ENCODE measurements around the gene RAB33A. TPM values are rescaled to one million over a fixed set of nuclear protein-coding genes. Genes with fewer than 3 reads are reported as not detected.

Gene RAB33A
- total RNA-seq, 1 experiment from 2014 or later = 10.3 TPM

DNA sequence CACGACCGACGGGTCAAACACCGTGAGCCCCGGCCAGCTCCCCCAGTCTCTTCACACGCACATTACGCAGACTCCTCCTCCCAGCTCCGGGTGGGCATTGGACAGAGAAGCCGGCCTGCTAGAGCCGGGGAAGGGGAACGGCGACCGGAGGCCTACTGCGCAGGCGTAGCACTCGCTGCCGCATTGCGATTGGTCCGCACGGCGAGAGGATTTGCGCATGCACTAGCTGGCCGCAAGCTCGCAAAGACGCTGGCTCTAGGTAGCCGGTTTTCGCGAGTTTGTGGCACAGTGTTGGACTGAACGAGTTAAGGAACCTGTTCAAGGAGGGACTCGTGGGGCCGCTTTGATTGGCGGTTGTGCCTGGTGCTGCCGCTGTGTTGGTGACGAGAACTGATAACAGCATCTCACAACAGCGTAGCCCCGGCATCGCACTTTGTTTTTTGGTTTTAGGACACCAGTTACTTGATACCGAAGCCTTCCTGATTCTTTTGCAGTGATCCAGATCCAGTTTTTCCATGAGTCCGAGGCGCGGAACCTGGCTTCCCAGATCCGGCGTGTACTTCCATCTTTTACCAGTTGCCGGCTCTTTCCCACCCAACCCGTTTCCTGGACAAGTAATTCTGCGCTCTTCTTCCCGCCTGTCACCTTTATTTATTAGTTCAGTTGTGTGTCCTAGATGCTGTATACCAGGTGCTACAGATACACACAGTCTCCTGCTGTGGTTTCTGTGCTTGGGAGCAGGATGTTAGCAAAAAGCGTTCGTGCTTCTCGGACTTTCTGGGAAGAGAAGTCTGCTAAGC lies 5.9 kb upstream of the RAB33A start, which contains the start of gene AIFM1:
Gene AIFM1 (minus strand): TSS at position 139 of the 800 bp plus-strand sequence. CDS start 185 bp downstream, outside the sequence.
- no peaks in the 10 kb centered on the region for H3K9me3 ChIP-seq (ENCODE audit: low read length)
- no peaks in the 10 kb centered on the region for H4K20me1 ChIP-seq (ENCODE audit: insufficient read depth, low read depth, low read length)
- H3K27ac ChIP-seq (ENCODE audit: low read length) = peak within 1 kb of the TSS; percentile 75
- H3K4me2 ChIP-seq (ENCODE audit: low read depth, low read length, poor library complexity, severe bottlenecking) = peak within 1 kb of the TSS; percentile 75
- peaks cover 28% of the 10 kb centered on the region for H3K4me1 ChIP-seq (ENCODE audit: low read length)
- H3K36me3 ChIP-seq (ENCODE audit: insufficient read depth, low read length) = no peaks in the 10 kb centered on the region
- H3K27me3 ChIP-seq (ENCODE audit: low read length) = no peaks in the 10 kb centered on the region
- peak within 1 kb of the TSS; percentile 88 for H3K9ac ChIP-seq (ENCODE audit: low read length)
- peak within 1 kb of the TSS; percentile 71 for H3K4me3 ChIP-seq (ENCODE audit: low read length)
- DNase-seq = peak; percentile 95
- H3K79me2 ChIP-seq (ENCODE audit: low read length) = peaks cover 47% of the 10 kb centered on the region
- peak within 1 kb of the TSS; percentile 36; the same call in 1 of the 2 replicates for H2AFZ ChIP-seq (ENCODE audit: low read length)
- H3K9me2 ChIP-seq (replicated peaks; ENCODE audit: insufficient read depth, low read length) = no peaks in the 10 kb centered on the region

DNA sequence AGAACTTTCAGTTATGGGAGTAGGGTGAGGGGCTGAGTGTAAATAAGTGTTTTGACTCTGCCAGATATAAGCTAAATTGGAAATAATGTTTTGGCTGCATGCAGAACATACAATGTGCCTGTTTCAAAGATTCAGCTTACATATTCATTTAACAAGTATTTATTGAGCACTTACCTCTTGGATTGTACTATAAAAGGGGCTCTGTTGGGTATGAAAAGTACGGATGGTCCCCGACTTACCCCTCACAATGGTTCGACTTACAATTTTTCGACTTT lies 5.3 kb upstream of the RAB33A start:
- peak overlapping the region; percentile 88 for H3K9ac ChIP-seq (ENCODE audit: low read length)

DNA sequence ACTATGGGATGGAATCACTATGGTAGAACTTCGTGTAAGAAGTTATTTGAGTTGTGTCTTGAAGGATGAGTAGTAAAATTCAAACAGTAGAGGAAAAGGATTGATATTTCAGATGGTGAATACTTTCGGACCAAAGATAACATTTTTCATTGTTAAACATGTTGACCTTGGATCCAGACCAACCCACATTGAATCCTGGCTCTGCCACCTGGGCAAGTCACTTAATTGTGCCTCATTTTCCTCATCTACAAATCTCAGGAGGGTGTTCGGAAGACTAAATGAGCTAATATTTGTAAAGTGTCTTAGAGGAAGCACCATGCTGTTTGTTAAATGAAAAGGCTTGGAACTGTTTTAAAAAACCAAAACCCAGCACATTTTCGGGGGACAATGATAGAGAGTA lies 4.7 kb upstream of the RAB33A start:
- Histone ChIP-seq H3K4me1 (ENCODE audit: low read length) (peaks cover 28% of the 10 kb centered on the region), H3K9me3 (ENCODE audit: low read length) (no peaks in the 10 kb centered on the region), H3K9me2 (replicated peaks; ENCODE audit: insufficient read depth, low read length) (no peaks in the 10 kb centered on the region), H3K27ac (ENCODE audit: low read length) (peak overlapping the region; percentile 75), H2AFZ (ENCODE audit: low read length) (no peak overlapping the region), H3K27me3 (ENCODE audit: low read length) (no peaks in the 10 kb centered on the region), H3K4me3 (ENCODE audit: low read length) (peak overlapping the region; percentile 71), H4K20me1 (ENCODE audit: insufficient read depth, low read depth, low read length) (no peaks in the 10 kb centered on the region), H3K79me2 (ENCODE audit: low read length) (peaks cover 39% of the 10 kb centered on the region), H3K36me3 (ENCODE audit: insufficient read depth, low read length) (no peaks in the 10 kb centered on the region), H3K4me2 (ENCODE audit: low read depth, low read length, poor library complexity, severe bottlenecking) (peak overlapping the region; percentile 75), H3K9ac (ENCODE audit: low read length) (peak overlapping the region; percentile 88)
- no peak for DNase-seq

More for the DNA sequence above, 5.3 kb upstream of the RAB33A start:
- Histone ChIP-seq H3K4me3 (ENCODE audit: low read length) (peak overlapping the region; percentile 71), H3K79me2 (ENCODE audit: low read length) (peaks cover 44% of the 10 kb centered on the region), H3K4me1 (ENCODE audit: low read length) (peaks cover 28% of the 10 kb centered on the region), H3K4me2 (ENCODE audit: low read depth, low read length, poor library complexity, severe bottlenecking) (peak overlapping the region; percentile 75), H3K36me3 (ENCODE audit: insufficient read depth, low read length) (no peaks in the 10 kb centered on the region), H3K27me3 (ENCODE audit: low read length) (no peaks in the 10 kb centered on the region), H3K9me3 (ENCODE audit: low read length) (no peaks in the 10 kb centered on the region), H3K9me2 (replicated peaks; ENCODE audit: insufficient read depth, low read length) (no peaks in the 10 kb centered on the region), H2AFZ (ENCODE audit: low read length) (no peak overlapping the region), H3K27ac (ENCODE audit: low read length) (peak overlapping the region; percentile 75), H4K20me1 (ENCODE audit: insufficient read depth, low read depth, low read length) (no peaks in the 10 kb centered on the region)
- no peak for DNase-seq

DNA sequence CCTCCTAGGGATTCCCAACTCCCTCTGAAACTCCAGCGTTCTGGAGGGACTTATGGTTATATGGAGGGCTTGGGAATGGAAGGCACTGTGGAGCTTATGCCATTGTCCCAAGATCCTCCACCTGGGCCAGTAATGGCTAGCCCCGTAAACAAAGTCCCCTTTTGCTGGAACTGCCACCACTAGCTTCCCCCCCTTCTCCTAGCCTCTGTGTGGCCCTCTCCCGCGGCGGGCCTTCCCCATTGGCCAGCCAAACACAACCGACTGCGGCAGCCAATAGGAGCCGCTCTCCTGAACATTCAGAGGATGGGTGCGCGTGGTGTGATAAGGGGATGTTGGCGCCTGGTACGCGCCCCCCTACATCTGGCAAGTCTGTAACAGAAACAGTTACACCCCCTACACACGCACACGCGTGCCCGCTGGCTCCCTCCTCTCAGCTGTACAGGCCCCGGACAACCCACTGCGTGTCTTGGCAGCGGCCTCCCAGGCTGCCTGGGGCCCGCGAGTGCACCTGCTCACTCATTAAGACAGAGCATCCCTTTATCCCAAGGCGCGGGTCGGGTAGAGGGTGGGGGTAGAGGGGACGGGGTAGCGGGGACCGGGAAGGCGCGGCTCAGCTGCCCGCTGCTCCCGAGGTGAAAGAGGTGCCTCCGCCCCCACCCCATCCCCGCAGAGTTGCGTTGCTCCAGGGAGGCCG lies 863 bp upstream of the RAB33A start:
- Histone ChIP-seq H3K4me2 (ENCODE audit: low read depth, low read length, poor library complexity, severe bottlenecking) (peak overlapping the region; percentile 77), H3K9ac (ENCODE audit: low read length) (peak overlapping the region; percentile 79), H3K4me1 (ENCODE audit: low read length) (peaks cover 43% of the 10 kb centered on the region)

DNA sequence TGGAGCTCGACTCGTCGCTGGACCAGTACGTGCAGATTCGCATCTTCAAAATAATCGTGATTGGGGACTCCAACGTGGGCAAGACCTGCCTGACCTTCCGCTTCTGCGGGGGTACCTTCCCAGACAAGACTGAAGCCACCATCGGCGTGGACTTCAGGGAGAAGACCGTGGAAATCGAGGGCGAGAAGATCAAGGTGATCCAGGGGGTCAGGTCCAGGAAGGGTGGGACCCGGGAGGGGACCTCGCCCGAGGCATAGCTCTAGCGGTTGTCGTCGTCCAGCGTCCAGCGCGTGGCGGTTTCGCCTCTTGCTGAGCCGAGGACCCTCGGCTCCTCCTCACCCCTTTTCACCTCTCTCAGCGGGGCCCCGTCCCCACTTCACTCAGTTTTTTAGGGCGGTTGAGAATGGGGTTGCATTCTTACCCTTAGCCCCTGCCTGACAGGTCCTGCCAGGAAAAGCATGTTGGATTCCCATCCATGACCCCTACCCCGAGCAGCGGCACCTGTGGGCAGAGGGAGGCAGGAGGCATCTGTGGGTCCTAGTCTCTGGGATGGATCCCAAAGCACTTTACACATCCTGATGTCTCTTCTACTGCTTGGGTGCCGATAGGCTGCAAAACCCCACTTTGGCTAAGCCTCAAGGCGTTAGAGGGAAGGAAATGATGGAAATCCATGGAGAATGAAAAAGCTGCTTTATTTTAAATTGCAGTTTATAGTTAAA lies 524 bp downstream of the RAB33A start:
- Histone ChIP-seq H3K36me3 (ENCODE audit: insufficient read depth, low read length) (no peaks in the 10 kb centered on the region), H3K4me3 (ENCODE audit: low read length) (peak overlapping the region; percentile 72), H4K20me1 (ENCODE audit: insufficient read depth, low read depth, low read length) (no peaks in the 10 kb centered on the region), H3K9me3 (ENCODE audit: low read length) (no peaks in the 10 kb centered on the region), H3K79me2 (ENCODE audit: low read length) (peaks cover 18% of the 10 kb centered on the region; the same call in 1 of the 2 replicates), H2AFZ (ENCODE audit: low read length) (peak overlapping the region; percentile 52), H3K27me3 (ENCODE audit: low read length) (no peaks in the 10 kb centered on the region), H3K9ac (ENCODE audit: low read length) (peak overlapping the region; percentile 79), H3K9me2 (replicated peaks; ENCODE audit: insufficient read depth, low read length) (no peaks in the 10 kb centered on the region), H3K4me2 (ENCODE audit: low read depth, low read length, poor library complexity, severe bottlenecking) (peak overlapping the region; percentile 77), H3K27ac (ENCODE audit: low read length) (peak overlapping the region; percentile 79), H3K4me1 (ENCODE audit: low read length) (peaks cover 52% of the 10 kb centered on the region)
- no peak for DNase-seq

More for the DNA sequence above, 863 bp upstream of the RAB33A start:
- Histone ChIP-seq H3K4me3 (ENCODE audit: low read length) (peak overlapping the region; percentile 72), H3K79me2 (ENCODE audit: low read length) (peaks cover 23% of the 10 kb centered on the region; the same call in 1 of the 2 replicates), H3K27ac (ENCODE audit: low read length) (peak overlapping the region; percentile 79), H3K9me2 (replicated peaks; ENCODE audit: insufficient read depth, low read length) (no peaks in the 10 kb centered on the region), H3K9me3 (ENCODE audit: low read length) (no peaks in the 10 kb centered on the region), H2AFZ (ENCODE audit: low read length) (no peak overlapping the region; the same call in 1 of the 2 replicates), H4K20me1 (ENCODE audit: insufficient read depth, low read depth, low read length) (no peaks in the 10 kb centered on the region), H3K36me3 (ENCODE audit: insufficient read depth, low read length) (no peaks in the 10 kb centered on the region), H3K27me3 (ENCODE audit: low read length) (no peaks in the 10 kb centered on the region)
- DNase-seq = peak; percentile 90

DNA sequence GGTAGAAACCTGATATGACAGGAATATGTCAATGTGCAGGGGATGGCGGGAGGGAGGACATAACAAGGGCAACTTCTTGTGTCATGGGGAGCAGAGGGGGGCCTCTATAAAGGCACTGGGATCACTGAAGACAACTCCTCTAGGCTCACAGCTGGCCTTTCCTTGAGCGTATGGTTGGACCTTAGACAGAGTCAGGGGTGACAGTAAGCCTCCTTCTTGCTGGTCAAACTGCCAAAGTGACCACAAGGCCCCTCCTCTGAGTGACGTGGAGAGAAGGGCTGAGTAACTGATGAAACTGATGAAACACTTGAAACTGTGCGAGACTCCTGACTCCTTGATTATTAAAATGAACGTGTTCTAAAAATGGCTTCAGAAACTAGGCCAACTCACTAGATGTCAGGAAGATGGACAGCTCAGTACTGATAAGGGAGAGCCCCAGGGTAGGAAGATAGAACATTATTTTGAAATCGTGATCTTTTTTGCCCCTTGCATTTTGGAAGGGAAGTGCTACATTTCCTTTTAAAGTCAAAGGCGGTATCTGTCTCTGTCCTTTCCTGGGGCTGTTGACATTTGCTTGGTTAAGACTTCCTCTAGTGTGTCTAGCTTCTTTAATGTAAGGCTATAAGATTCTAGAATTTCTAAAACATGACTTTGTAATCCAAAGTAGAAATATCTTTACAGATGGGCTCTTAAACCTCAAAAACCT lies 1.6 kb downstream of the RAB33A start:
- Histone ChIP-seq H3K79me2 (ENCODE audit: low read length) (peaks cover 20% of the 10 kb centered on the region; the same call in 1 of the 2 replicates), H3K4me1 (ENCODE audit: low read length) (peaks cover 58% of the 10 kb centered on the region), H3K4me2 (ENCODE audit: low read depth, low read length, poor library complexity, severe bottlenecking) (peak overlapping the region; percentile 77), H3K4me3 (ENCODE audit: low read length) (peak overlapping the region; percentile 72), H3K9ac (ENCODE audit: low read length) (peak overlapping the region; percentile 79), H2AFZ (ENCODE audit: low read length) (peak overlapping the region; percentile 60; the same call in 1 of the 2 replicates), H3K27me3 (ENCODE audit: low read length) (no peaks in the 10 kb centered on the region), H4K20me1 (ENCODE audit: insufficient read depth, low read depth, low read length) (no peaks in the 10 kb centered on the region), H3K36me3 (ENCODE audit: insufficient read depth, low read length) (no peaks in the 10 kb centered on the region), H3K9me2 (replicated peaks; ENCODE audit: insufficient read depth, low read length) (no peaks in the 10 kb centered on the region), H3K9me3 (ENCODE audit: low read length) (no peaks in the 10 kb centered on the region), H3K27ac (ENCODE audit: low read length) (peak overlapping the region; percentile 79)
- no peak for DNase-seq

DNA sequence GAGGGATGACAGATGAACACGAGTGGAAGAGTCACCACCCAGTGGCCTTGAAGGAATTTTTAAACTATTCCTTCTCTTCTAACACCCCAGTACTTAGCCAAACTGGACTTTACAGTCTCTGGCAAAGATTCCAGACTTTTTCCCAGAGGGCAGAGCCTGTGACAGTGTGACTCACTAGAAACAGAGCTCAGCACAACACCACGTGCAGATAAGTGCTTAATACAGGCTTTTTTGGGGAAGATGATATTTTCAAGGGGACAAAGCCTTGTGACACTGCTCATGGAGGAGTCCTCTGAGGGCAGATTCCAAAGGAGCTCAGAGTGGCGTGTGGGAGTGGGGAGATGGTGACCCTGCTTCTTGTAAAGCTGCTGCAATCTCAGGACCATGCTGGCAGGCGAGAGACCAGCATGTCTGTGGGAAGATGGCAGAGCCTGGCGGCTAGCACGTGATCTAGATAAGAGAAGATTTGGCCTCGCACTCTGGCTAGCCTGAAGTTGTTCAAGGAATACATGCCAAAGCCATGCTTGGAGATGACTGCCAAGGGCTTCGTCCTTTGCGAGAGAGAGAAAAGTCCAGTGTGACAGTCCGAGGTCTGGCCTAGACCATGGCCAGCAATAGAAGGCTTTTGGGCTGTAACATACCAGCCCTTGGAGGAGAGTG lies 2.4 kb downstream of the RAB33A start:
- H3K27ac ChIP-seq (ENCODE audit: low read length) = peak overlapping the region; percentile 79
- no peaks in the 10 kb centered on the region for H4K20me1 ChIP-seq (ENCODE audit: insufficient read depth, low read depth, low read length)
- peak overlapping the region; percentile 79 for H3K9ac ChIP-seq (ENCODE audit: low read length)
- H3K36me3 ChIP-seq (ENCODE audit: insufficient read depth, low read length) = no peaks in the 10 kb centered on the region
- H2AFZ ChIP-seq (ENCODE audit: low read length) = no peak overlapping the region
- H3K4me3 ChIP-seq (ENCODE audit: low read length) = no peak overlapping the region; the same call in 1 of the 2 replicates
- no peak for DNase-seq
- no peaks in the 10 kb centered on the region for H3K27me3 ChIP-seq (ENCODE audit: low read length)
- H3K9me3 ChIP-seq (ENCODE audit: low read length) = no peaks in the 10 kb centered on the region
- peak overlapping the region; percentile 77 for H3K4me2 ChIP-seq (ENCODE audit: low read depth, low read length, poor library complexity, severe bottlenecking)
- H3K9me2 ChIP-seq (replicated peaks; ENCODE audit: insufficient read depth, low read length) = no peaks in the 10 kb centered on the region
- peaks cover 58% of the 10 kb centered on the region for H3K4me1 ChIP-seq (ENCODE audit: low read length)
- peaks cover 20% of the 10 kb centered on the region; the same call in 1 of the 2 replicates for H3K79me2 ChIP-seq (ENCODE audit: low read length)

Measured in Karpas-422 (cell line).